HL-60/S4 (cell line): ENCODE results near the gene DUSP9.

Experiments used
- in situ Hi-C: fragments of 300-500 bp; cut with MboI; formaldehyde crosslinking; loops from 2 replicates; pipeline ENCODE4 v1.14.3; 2022; ENCODE audit warnings: low sequenced_read_pairs

Gene DUSP9

DNA sequence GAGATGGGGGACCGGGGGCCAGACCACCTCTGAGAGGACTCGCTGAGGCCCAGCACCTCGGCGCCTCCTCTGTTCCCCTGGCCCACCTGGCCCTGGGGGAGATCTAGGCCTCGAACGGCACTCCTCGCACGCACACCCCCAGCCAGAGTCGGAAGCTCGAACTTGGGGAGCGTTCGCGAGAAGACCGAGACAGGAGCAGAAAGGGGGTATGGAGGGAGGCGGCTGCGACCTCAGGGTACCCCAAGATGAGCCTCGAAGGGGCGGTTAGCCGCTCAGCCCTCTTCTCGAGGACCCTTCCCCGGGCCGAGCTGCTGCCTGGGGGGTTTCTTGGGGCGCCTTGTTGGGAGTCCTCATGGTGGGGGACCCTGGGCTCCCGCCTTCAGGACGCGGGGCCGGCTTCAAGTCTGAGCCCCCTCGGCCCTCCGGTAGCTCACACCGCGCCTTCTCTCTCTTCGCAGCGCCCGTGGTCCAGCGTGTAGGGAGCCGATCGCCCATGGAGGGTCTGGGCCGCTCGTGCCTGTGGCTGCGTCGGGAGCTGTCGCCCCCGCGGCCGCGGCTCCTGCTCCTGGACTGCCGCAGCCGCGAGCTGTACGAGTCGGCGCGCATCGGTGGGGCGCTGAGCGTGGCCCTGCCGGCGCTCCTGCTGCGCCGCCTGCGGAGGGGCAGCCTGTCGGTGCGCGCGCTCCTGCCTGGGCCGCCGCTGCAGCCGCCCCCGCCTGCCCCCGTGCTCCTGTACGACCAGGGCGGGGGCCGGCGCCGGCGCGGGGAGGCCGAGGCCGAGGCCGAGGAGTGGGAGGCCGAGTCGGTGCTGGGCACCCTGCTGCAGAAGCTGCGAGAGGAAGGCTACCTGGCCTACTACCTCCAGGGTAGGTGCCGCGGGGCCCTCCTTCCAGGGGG is 706 bp downstream of the DUSP9 start:
- in situ Hi-C loops = loop anchor here (5.0 kb wide), 1 partner anchor 95 kb away; no protein-coding TSS in a partner anchor

DNA sequence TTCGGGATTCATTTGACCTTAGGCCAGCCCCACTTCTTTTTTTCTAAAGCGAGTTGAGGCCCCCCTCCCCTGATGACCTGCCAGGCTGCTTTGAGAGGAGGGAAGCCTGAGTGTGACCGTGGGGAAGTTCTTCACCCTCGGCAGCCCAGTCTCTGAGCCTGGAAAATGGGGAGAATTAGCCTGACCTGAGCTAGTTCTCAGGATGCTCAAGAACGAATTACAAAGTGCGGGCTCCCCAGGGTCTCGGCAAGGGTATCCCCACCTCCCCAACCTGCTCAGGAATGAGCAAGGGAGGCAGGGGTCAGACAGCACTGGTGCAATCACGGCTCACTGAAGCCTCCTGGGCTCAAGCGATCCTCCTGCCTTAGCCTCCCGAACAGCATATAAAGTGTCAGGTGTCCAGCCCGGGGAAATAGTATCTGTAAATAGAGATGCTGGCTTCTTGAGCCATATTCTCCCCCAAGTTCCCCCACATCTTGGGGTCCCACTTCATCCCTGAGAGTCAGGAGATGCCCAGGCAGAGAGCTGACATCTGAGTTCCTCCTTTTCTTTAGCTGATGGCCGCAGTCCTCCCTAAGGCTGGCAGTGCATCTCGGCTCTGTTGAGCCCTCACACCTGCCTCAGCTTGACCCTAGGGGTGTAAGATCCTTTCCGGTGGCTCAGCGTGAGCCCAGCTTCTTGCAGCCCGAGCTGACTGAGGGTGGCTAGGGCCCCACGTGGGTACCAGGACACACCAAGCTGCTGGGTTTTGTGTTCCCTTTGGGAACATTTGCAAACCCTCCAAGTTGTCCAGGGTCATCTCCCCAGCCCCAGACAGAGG is 1.6 kb downstream of the DUSP9 start:
- in situ Hi-C loops = loop anchor here (5.0 kb wide), 1 partner anchor 96 kb away; no protein-coding TSS in a partner anchor

DNA sequence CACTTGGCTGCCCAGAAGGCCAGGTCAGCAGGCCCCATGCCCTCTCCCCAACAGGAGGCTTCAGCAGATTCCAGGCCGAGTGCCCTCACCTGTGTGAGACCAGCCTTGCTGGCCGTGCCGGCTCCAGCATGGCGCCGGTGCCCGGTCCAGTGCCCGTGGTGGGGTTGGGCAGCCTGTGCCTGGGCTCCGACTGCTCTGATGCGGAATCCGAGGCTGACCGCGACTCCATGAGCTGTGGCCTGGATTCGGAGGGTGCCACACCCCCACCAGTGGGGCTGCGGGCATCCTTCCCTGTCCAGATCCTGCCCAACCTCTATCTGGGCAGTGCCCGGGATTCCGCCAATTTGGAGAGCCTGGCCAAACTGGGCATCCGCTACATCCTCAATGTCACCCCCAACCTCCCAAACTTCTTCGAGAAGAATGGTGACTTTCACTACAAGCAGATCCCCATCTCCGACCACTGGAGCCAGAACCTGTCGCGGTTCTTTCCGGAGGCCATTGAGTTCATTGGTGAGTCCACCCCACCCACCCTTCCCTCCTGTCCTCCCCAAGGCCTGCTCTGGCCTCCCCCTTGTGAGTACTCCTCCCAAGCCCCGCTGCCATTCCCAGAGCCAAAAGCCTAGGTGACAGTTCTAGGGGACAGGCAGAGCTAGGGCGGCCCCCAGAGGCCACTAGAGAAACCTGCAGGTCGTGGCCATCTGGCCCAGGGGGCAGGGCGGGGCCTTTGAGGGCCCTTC is 2.3 kb downstream of the DUSP9 start:
- in situ Hi-C loops = loop anchor here (5.0 kb wide), 1 partner anchor 97 kb away; no protein-coding TSS in a partner anchor

GRCh38 chrX:153649915-153650782 is 3.1 kb downstream of the DUSP9 start:
- in situ Hi-C loops = loop anchor here (5.0 to 25.0 kb wide), 2 partner anchors 98 to 688 kb away; no protein-coding TSS in a partner anchor

DNA sequence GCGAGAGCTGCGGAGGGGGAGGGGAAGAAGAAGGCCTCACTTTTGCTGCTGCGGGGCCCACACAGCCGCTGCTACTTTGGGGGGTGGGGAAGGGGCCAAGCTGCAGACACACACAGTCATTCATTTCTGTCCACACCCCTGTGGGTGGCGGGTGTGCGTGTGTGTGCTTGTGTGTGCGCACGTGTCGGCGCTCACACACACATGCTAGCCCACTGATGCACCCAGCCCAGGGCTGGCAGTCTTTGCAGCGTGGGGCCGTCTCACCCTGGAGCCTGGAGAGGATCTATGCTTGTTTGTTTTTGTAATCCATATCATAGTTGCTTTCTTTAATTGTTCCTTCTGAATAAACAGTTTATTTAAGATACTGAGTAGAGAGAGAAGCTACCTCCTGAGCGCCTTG is 4.0 kb downstream of the DUSP9 start:
- in situ Hi-C loops = loop anchor here (25.0 kb wide), 1 partner anchor 689 kb away; no protein-coding TSS in a partner anchor

DNA sequence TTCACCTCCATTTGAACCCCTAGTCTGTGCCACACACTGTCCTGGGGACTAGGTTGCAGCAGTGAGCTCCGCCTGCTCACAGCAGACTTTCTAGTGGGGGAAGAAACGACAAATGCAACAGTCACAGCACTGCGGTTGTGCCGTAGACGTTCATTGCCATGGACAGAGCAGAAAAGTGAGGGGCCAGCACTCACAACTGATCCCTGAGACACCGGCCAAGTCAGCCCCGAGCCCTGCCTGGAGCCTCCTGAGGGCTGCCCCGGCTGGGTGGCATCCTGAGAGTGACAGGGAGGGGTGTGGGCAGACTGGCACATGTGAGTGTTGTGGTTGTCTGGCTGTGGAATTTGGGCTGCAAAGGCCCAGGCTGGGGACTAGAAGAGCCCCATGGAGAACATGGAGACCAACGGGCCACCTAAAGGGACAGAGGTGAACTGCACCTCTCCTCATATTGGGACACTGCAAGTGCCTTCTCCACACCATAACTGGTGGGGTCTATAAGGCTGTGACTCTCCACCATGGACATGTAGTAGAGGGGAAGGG is 4.6 kb downstream of the DUSP9 start:
- in situ Hi-C loops = loop anchor here (25.0 kb wide), 1 partner anchor 689 kb away; no protein-coding TSS in a partner anchor

GRCh38 chrX:153653556-153653955 is 6.6 kb downstream of the DUSP9 start:
- in situ Hi-C loops = loop anchor here (25.0 kb wide), 1 partner anchor 691 kb away; no protein-coding TSS in a partner anchor

- in situ Hi-C loops = loop anchor here (25.0 kb wide), 1 partner anchor 695 kb away; no protein-coding TSS in a partner anchor
These were observed 10.2 kb downstream of the DUSP9 start for GRCh38 chrX:153657161-153657560.

DNA sequence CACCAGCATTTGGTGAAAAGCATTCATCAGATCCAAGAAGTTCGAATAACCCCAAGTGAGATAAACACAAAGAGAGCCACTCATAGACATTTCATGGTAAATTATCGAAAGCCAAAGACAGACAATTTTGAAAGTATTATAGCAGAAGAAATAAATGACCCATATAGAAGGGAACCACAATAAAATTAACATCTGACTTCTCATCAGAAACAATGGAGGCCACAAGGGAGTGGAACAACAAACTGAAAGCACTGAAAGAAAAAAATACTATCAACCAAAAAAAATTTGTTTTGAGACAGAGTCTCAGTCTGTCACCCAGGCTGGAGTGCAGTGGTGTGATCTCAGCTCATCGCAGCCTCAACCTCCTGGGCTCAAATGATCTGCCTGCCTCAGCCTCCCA is 12.3 kb downstream of the DUSP9 start:
- in situ Hi-C loops = loop anchor here (25.0 kb wide), 1 partner anchor 697 kb away; no protein-coding TSS in a partner anchor

DNA sequence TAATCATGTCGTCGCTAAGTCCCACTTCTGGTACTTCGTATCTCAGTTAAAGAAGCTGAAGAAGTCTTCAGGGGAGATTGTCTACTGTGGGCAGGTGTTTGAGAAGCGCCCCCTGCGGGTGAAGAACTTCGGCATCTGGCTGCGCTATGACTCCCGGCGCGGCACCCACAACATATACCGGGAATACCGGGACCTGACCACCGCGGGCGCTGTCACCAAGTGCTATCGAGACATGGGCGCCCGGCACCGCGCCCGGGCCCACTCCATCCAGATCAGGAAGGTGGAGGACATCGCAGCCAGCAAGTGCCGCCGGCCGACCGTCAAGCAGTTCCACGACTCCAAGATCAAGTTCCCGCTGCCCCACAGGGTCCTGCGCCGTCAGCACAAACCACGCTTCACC is 15.3 kb downstream of the DUSP9 start:
- in situ Hi-C loops = loop anchor here (25.0 kb wide), 1 partner anchor 700 kb away; no protein-coding TSS in a partner anchor

DNA sequence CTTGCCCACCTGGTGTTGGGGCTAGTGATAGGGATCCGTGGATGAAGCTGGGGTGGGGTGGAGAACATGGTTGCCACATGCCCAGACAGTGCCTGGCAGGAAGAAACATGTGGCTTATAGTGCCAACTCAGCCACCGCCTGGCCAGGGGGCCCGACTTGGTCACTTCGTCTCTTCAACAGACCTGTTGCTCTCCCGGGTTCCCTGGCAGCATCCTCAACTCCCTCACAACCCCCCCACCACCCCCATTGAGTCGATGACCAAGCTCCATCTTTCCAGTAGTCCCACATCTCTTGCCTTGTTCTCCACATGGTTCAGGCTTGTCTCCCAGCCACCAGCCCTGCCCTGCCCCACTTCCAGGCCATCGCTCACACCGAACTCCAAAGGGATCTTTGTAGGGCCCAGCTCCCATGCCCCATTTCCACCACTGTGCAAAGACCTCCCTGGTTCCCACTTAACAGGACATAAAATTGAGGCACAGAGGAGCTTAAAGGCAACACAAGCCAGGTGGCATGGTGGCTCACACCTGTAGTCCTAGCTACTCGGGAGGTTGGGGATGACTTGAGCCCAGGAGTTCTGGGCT is 18.8 kb downstream of the DUSP9 start:
- in situ Hi-C loops = loop anchor here (25.0 kb wide), 1 partner anchor 704 kb away; no protein-coding TSS in a partner anchor

DNA sequence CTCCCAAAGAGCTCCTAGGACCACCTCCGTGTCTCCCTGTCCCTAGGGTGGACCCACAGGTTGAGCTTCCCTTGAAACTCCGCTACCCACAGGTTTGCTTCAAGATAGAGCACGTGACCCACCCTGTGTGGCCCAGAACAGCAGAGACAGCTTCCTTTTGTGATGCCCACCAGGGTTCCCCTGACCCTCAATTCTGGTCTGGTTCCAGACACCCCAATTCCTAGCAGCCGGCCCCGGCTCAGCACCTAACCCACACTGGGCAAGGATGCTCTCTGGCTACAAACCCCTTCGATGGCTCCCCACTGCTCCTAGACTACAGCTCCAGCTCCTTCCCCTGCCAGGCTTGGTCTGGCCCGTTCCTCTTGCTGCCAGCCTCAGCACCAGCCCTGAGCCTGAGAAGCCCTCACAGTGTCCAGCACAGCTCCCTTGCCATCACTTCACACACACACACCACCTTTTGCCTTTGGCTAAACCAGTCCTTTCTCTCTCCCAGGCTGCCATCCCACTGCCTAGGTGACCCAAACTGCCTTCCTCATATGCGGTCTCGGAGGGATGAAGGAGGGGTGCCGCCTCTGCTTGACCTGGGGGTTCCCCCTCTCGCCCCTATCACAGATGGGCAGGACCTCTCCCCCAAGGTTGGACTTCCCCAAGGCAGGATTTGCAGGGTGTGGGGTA is 20.4 kb downstream of the DUSP9 start:
- in situ Hi-C loops = loop anchor here (25.0 kb wide), 1 partner anchor 705 kb away; no protein-coding TSS in a partner anchor

- in situ Hi-C loops = loop anchor here (25.0 kb wide), 1 partner anchor 706 kb away; no protein-coding TSS in a partner anchor
These were observed 21.0 kb downstream of the DUSP9 start for GRCh38 chrX:153667956-153668396.

GRCh38 chrX:153668423-153669173 is 21.6 kb downstream of the DUSP9 start:
- in situ Hi-C loops = loop anchor here (25.0 kb wide), 1 partner anchor 706 kb away; no protein-coding TSS in a partner anchor

GRCh38 chrX:153669174-153669890 is 22.3 kb downstream of the DUSP9 start:
- in situ Hi-C loops = loop anchor here (25.0 kb wide), 1 partner anchor 707 kb away; no protein-coding TSS in a partner anchor
